Common myeloid progenitor, CD34-positive (primary cell): ENCODE measurements around the gene FLT3LG.

Source experiments
- CTCF ChIA-PET: fragments of 350-600 bp; sonication (Branson Sonifier 250); formaldehyde crosslinking; loops from one replicate; lab custom pipeline; 2021; ENCODE audit warnings: antibody characterized with exemption; lab: Charles Lee
- POLR2A ChIA-PET: fragments of 350-600 bp; sonication (Branson Sonifier 250); formaldehyde crosslinking; loops from one replicate; lab custom pipeline; 2021; ENCODE audit warnings: antibody characterized with exemption; lab: Charles Lee
- DNase-seq, 3 donors: peaks; one replicate each; pipeline versions ENCODE4 v3.0.0 to v3.0.0-alpha.2; 2013
- H3K27ac ChIP-seq, 2 experiments: 1 replicate in 1 of 2; 2 replicates in 1 of 2; pipeline ENCODE4 v1.7.0; 2013; ENCODE audit warnings: inconsistent platforms in 2 of 2, low read length in 2 of 2, mild to moderate bottlenecking in 2 of 2, low read depth in 1 of 2, moderate library complexity in 1 of 2; ENCODE audit not compliant: severe bottlenecking in 2 of 2, insufficient read depth in 1 of 2, poor library complexity in 1 of 2
- H3K27me3 ChIP-seq, 5 experiments: replicated peaks in 2 of 5; 1 replicate in 3 of 5; 2 replicates in 2 of 5; pipeline versions ENCODE4 v1.6.1 to v1.7.0; 2013; ENCODE audit warnings: low read length in 4 of 5, mild to moderate bottlenecking in 2 of 5, moderate library complexity in 2 of 5, inconsistent platforms in 1 of 5; ENCODE audit not compliant: insufficient read depth in 5 of 5, control insufficient read depth in 4 of 5
- H3K36me3 ChIP-seq, 4 experiments: 1 replicate in 2 of 4; 2 replicates in 2 of 4; pipeline versions ENCODE4 v1.6.1 to v1.7.0; 2013; ENCODE audit warnings: low read length in 3 of 4, control low read depth in 1 of 4, mild to moderate bottlenecking in 1 of 4; ENCODE audit not compliant: control insufficient read depth in 4 of 4, insufficient read depth in 4 of 4
- H3K4me1 ChIP-seq, 4 experiments: 1 replicate in 3 of 4; 2 replicates in 1 of 4; pipeline versions ENCODE4 v1.6.1 to v1.7.1; 2013; ENCODE audit warnings: low read length in 3 of 4, mild to moderate bottlenecking in 3 of 4, control low read depth in 1 of 4, inconsistent platforms in 1 of 4, moderate library complexity in 1 of 4; ENCODE audit not compliant: control insufficient read depth in 4 of 4, insufficient read depth in 4 of 4; ENCODE audit errors: control extremely low read depth in 1 of 4
- H3K4me3 ChIP-seq, 7 experiments: 1 replicate in 4 of 7; 2 replicates in 3 of 7; pipeline versions ENCODE4 v1.5.1 to v1.7.0; 2013; ENCODE audit warnings: mild to moderate bottlenecking in 7 of 7, low read length in 6 of 7, moderate library complexity in 6 of 7, inconsistent platforms in 2 of 7, low read depth in 2 of 7, control low read depth in 1 of 7; ENCODE audit not compliant: insufficient read depth in 4 of 7, control insufficient read depth in 1 of 7; ENCODE audit errors: extremely low read depth in 1 of 7
- H3K9me3 ChIP-seq, 5 experiments: 1 replicate in 4 of 5; 2 replicates in 1 of 5; pipeline versions ENCODE4 v1.6.1 to v1.7.1; 2013; ENCODE audit warnings: low read length in 4 of 5, mild to moderate bottlenecking in 2 of 5, inconsistent platforms in 1 of 5, low read depth in 1 of 5, moderate library complexity in 1 of 5; ENCODE audit not compliant: control insufficient read depth in 4 of 5, insufficient read depth in 2 of 5; ENCODE audit errors: control extremely low read depth in 1 of 5
- WGBS: methylation state at CpG from one replicate; pipeline ENCODE4 v1.1.5; 2013; ENCODE audit not compliant: insufficient coverage; 5-methylcytosine and 5-hydroxymethylcytosine counted together

The FLT3LG gene

GRCh38 chr19:49491030-49491803 is 17.2 kb downstream of the FLT3LG start:
- H3K4me3 ChIP-seq: no peak overlapping the region
- no peak overlapping the region for H3K27ac ChIP-seq
- ChIA-PET POLR2A (interaction anchor here (0.6 to 1.3 kb wide), 2 partner anchors 13 to 113 kb away, joined by 3 to 6 read pairs; no protein-coding TSS in a partner anchor), CTCF (interaction anchor here (0.6 kb wide), 1 partner anchor 79 kb away, joined by 3 read pairs; no protein-coding TSS in a partner anchor)
- no peak for DNase-seq
- peaks cover 12 to 29% (median 20%) of the 10 kb centered on the region in 4 experiments for H3K4me1 ChIP-seq
- peaks cover 7 to 45% (median 38%) of the 10 kb centered on the region in 4 experiments for H3K36me3 ChIP-seq
- no peaks in the 10 kb centered on the region for H3K9me3 ChIP-seq
- WGBS: 87% methylated on average over 12 of the region's 17 CpGs
- H3K27me3 ChIP-seq: no peaks in the 10 kb centered on the region

GRCh38 chr19:49491804-49492572 is 18.0 kb downstream of the FLT3LG start:
- H3K27me3 ChIP-seq: no peaks in the 10 kb centered on the region
- H3K4me3 ChIP-seq: no peak overlapping the region
- CTCF ChIA-PET: interaction anchor here (0.5 to 1.1 kb wide), 4 partner anchors 11 to 36 kb away, joined by 3 read pairs; partner anchors contain the start of gene RCN3
- H3K36me3 ChIP-seq: peaks cover 7 to 45% (median 38%) of the 10 kb centered on the region in 4 experiments
- 91% methylated on average over 3 of the region's 7 CpGs for WGBS
- DNase-seq: no peak
- H3K4me1 ChIP-seq: peaks cover 12 to 32% (median 23%) of the 10 kb centered on the region in 4 experiments
- POLR2A ChIA-PET: interaction anchor here (1.3 kb wide), 1 partner anchor 13 kb away, joined by 3 read pairs; no protein-coding TSS in a partner anchor
- no peaks in the 10 kb centered on the region for H3K9me3 ChIP-seq
- no peak overlapping the region for H3K27ac ChIP-seq

- DNase-seq: no peak
- POLR2A ChIA-PET: interaction anchor here (1.1 to 1.3 kb wide), 2 partner anchors 9 to 14 kb away, joined by 3 to 4 read pairs; no protein-coding TSS in a partner anchor
- Histone ChIP-seq H3K36me3 (peaks cover 7 to 52% (median 44%) of the 10 kb centered on the region in 4 experiments), H3K9me3 (no peaks in the 10 kb centered on the region), H3K27ac (no peak overlapping the region), H3K4me3 (no peak overlapping the region), H3K27me3 (no peaks in the 10 kb centered on the region), H3K4me1 (peaks cover 16 to 39% (median 30%) of the 10 kb centered on the region in 4 experiments)
- CTCF ChIA-PET: interaction anchor here (0.9 to 1.1 kb wide), 3 partner anchors 12 to 21 kb away, joined by 3 read pairs; no protein-coding TSS in a partner anchor
- WGBS: 96% methylated on average over 6 of the region's 12 CpGs
Observed at GRCh38 chr19:49492573-49493405, 18.8 kb downstream of the FLT3LG start.

GRCh38 chr19:49496574-49497008 is 22.6 kb downstream of the FLT3LG start:
- peaks cover 2 to 44% (median 41%) of the 10 kb centered on the region in 4 experiments for H3K36me3 ChIP-seq
- peaks cover 12 to 54% (median 48%) of the 10 kb centered on the region in 4 experiments for H3K4me1 ChIP-seq
- H3K4me3 ChIP-seq: peak overlapping the region; percentile 75 to 100 (median 91)
- 0% methylated on average over 9 of the region's 11 CpGs for WGBS
- ChIA-PET CTCF (interaction anchor here (2.5 kb wide), 1 partner anchor 12 kb away, joined by 9 read pairs; no protein-coding TSS in a partner anchor), POLR2A (interaction anchor here (0.5 to 1.4 kb wide), 4 partner anchors 9 to 380 kb away, joined by 3 to 9 read pairs (median 4); partner anchors contain the start of genes AKT1S1 and RPL13A)
- H3K27me3 ChIP-seq: no peaks in the 10 kb centered on the region
- H3K27ac ChIP-seq: peak overlapping the region; percentile 97 to 99
- no peak for DNase-seq
- no peaks in the 10 kb centered on the region for H3K9me3 ChIP-seq

- H3K27ac ChIP-seq: peak overlapping the region; percentile 97 to 99
- WGBS: 20% methylated on average over 18 of the region's 22 CpGs
- peak overlapping the region; percentile 75 to 100 (median 91) for H3K4me3 ChIP-seq
- POLR2A ChIA-PET: interaction anchor here (0.5 kb wide), 1 partner anchor 134 kb away, joined by 3 read pairs; no protein-coding TSS in a partner anchor
- H3K36me3 ChIP-seq: peaks cover 2 to 38% (median 35%) of the 10 kb centered on the region in 4 experiments
- DNase-seq: peak; percentile 85 to 94 (median 93)
- CTCF ChIA-PET: interaction anchor here (1.0 kb wide), 1 partner anchor 176 kb away, joined by 3 read pairs; no protein-coding TSS in a partner anchor
- H3K9me3 ChIP-seq: no peaks in the 10 kb centered on the region
- H3K4me1 ChIP-seq: peaks cover 12 to 56% (median 49%) of the 10 kb centered on the region in 4 experiments
- H3K27me3 ChIP-seq: no peaks in the 10 kb centered on the region
Observed at GRCh38 chr19:49497047-49497788, 23.2 kb downstream of the FLT3LG start.
